K562 (cell line): Measurements from ENCODE around the gene CASKIN2. TPM values are rescaled to one million over a fixed set of nuclear protein-coding genes. Genes with fewer than 3 reads are reported as not detected.

Source experiments
- CHD7 ChIP-seq: fragments of 200-600 bp; sonication (generic); IDR thresholded peaks from one replicate; pipeline ENCODE4 v1.6.1; 2012; ENCODE audit warnings: mild to moderate bottlenecking, low read depth, low read length, inconsistent platforms
- polyA plus RNA-seq, 8 experiments: library from polyadenylated mRNA; depleted of rRNA in 4 of 8; stranded (reverse) in 5 of 8; unstranded in 3 of 8; fragments of >200 nt; fragmentation: Nextera tagmentation in 2 of 8; fragmentation: Illumina TruSeq in 1 of 8; extraction: Ambion mirVana in 2 of 8; extraction: Trizol in 1 of 8; gene quantifications; 2 replicates each; pipeline versions ENCODE4 v1.2.1 to v1.2.3, GENCODE V29; 2011 to 2014; ENCODE audit warnings: inconsistent platforms in 1 of 8, missing spikeins in 1 of 8
- total RNA-seq, 7 experiments: library from RNA; depleted of rRNA in 6 of 7; stranded (reverse); fragments of >200 nt in 6 of 7; fragmentation: Illumina TruSeq in 2 of 7; extraction: Trizol in 2 of 7; gene quantifications; 2 replicates each; pipeline versions ENCODE4 v1.2.1 to v1.2.3, GENCODE V29; 2011 to 2021; ENCODE audit warnings: low replicate concordance in 1 of 7

The CASKIN2 gene
- total and polyA plus RNA-seq, 9 of the 15 experiments (the other 6 are each of a cell fraction or from before 2014, with no cell fraction given), result 0.01 to 12.2 (median 2.1) TPM

GRCh38 chr17:75542728-75543336 is 27.5 kb upstream of the CASKIN2 start (continued):
- no peak for TF ChIP-seq CHD7
